Endothelial cell of umbilical vein (primary cell): ENCODE data around the gene LUC7L. TPM values are rescaled to one million over a fixed set of nuclear protein-coding genes. Genes with fewer than 3 reads are reported as not detected.

ENCODE experiments used
- BruUV-seq: library from RNA; stranded (reverse); fragments of 400-500 nt; replicated peaks from 2 replicates; lab custom pipeline; 2021; lab: Mats Ljungman, UMichigan
- CTCF ChIA-PET: fragments of 300-600, 350-600 bp; sonication (Branson Sonifier 250); formaldehyde crosslinking; loops from one replicate; lab custom pipeline; 2021; ENCODE audit warnings: antibody characterized with exemption, inconsistent platforms; lab: Charles Lee
- POLR2A ChIA-PET: fragments of 300-600, 350-600 bp; sonication (Branson Sonifier 250); formaldehyde crosslinking; loops from one replicate; lab custom pipeline; 2021; ENCODE audit warnings: antibody characterized with exemption, inconsistent platforms; lab: Charles Lee
- DNase-seq: peaks from one replicate; pipeline ENCODE4 v3.0.0-alpha.2; 2011; ENCODE audit warnings: low read depth, low spot score
- FAIRE-seq: peaks from 2 replicates; lab custom pipeline; 2011; peaks lifted over from hg19 to GRCh38; lab: Jason Lieb, UNC
- H2AFZ ChIP-seq: 2 replicates; pipeline ENCODE4 v1.6.0; 2012; ENCODE audit warnings: low read depth, low read length, control low read depth, inconsistent platforms
- H3K27ac ChIP-seq: 2 replicates; pipeline ENCODE4 v1.5.1; 2011; ENCODE audit warnings: low read depth, mild to moderate bottlenecking, control low read depth, low read length, moderate library complexity; ENCODE audit not compliant: insufficient read depth
- H3K27me3 ChIP-seq, 2 experiments: 2 replicates each; pipeline versions ENCODE4 v1.6.0 to v1.6.1; 2011; ENCODE audit warnings: low read length in 2 of 2, mixed read lengths in 1 of 2; ENCODE audit not compliant: control insufficient read depth in 2 of 2, insufficient read depth in 2 of 2
- H3K36me3 ChIP-seq, 2 experiments: 2 replicates in 1 of 2; 3 replicates in 1 of 2; pipeline ENCODE4 v1.5.1; 2011; ENCODE audit warnings: low read length in 2 of 2, mild to moderate bottlenecking in 1 of 2, moderate library complexity in 1 of 2; ENCODE audit not compliant: control insufficient read depth in 2 of 2, insufficient read depth in 2 of 2; ENCODE audit errors: extremely low read depth in 1 of 2
- H3K4me1 ChIP-seq: 3 replicates; pipeline ENCODE4 v1.5.1; 2011; ENCODE audit warnings: mild to moderate bottlenecking, low read length; ENCODE audit not compliant: control insufficient read depth, insufficient read depth; ENCODE audit errors: extremely low read depth
- H3K4me2 ChIP-seq: 2 replicates; pipeline ENCODE4 v1.6.1; 2011; ENCODE audit warnings: low read length, control low read depth, mixed read lengths; ENCODE audit not compliant: insufficient read depth
- H3K4me3 ChIP-seq, 3 experiments: fragments of 200-600 bp in 1 of 3; sonication (generic), shearing (Covaris generic) in 1 of 3; replicated peaks in 1 of 3; 2 replicates each; pipeline ENCODE4 v1.5.1; 2011 to 2016; ENCODE audit warnings: control low read depth in 3 of 3, low read length in 3 of 3, mild to moderate bottlenecking in 2 of 3, inconsistent platforms in 1 of 3, low read depth in 1 of 3, moderate library complexity in 1 of 3; ENCODE audit not compliant: insufficient read depth in 1 of 3
- H3K79me2 ChIP-seq: 2 replicates; pipeline ENCODE4 v1.6.0; 2012; ENCODE audit warnings: low read length, inconsistent platforms; ENCODE audit not compliant: control insufficient read depth, insufficient read depth
- H3K9ac ChIP-seq: replicated peaks from 2 replicates; pipeline ENCODE3; 2011; ENCODE audit warnings: low read length, control low read depth; ENCODE audit not compliant: insufficient read depth; ENCODE audit errors: extremely low read depth
- H3K9me1 ChIP-seq: replicated peaks from 3 replicates; pipeline ENCODE4 v1.6.0; 2011; ENCODE audit warnings: mild to moderate bottlenecking, low read length; ENCODE audit not compliant: control insufficient read depth, insufficient read depth; ENCODE audit errors: extremely low read depth
- H3K9me3 ChIP-seq: replicated peaks from 2 replicates; pipeline ENCODE4 v1.5.1; 2012; ENCODE audit warnings: low read length, inconsistent platforms; ENCODE audit not compliant: control insufficient read depth, insufficient read depth
- H4K20me1 ChIP-seq: replicated peaks from 2 replicates; pipeline ENCODE3; 2011; ENCODE audit warnings: mild to moderate bottlenecking, low read length; ENCODE audit not compliant: control insufficient read depth, insufficient read depth; ENCODE audit errors: extremely low read depth
- EZH2 ChIP-seq: IDR thresholded peaks from 2 replicates; pipeline ENCODE4 v1.6.1; 2012; ENCODE audit warnings: borderline replicate concordance, low read depth, mild to moderate bottlenecking, moderate library complexity, low read length, inconsistent platforms; ENCODE audit not compliant: severe bottlenecking
- FOS ChIP-seq: IDR thresholded peaks from 2 replicates; pipeline ENCODE4 v1.6.1; 2011; ENCODE audit warnings: mild to moderate bottlenecking, low read length, moderate library complexity, borderline replicate concordance; ENCODE audit not compliant: insufficient read depth
- GATA2 ChIP-seq: IDR thresholded peaks from 2 replicates; pipeline ENCODE4 v1.7.0; 2011; ENCODE audit warnings: low read depth, mild to moderate bottlenecking, moderate library complexity, mixed read lengths, low read length; ENCODE audit not compliant: insufficient read length, insufficient read depth
- JUN ChIP-seq: IDR thresholded peaks from 2 replicates; pipeline ENCODE4 v1.6.1; 2011; ENCODE audit warnings: borderline replicate concordance, low read depth; ENCODE audit not compliant: insufficient read length, insufficient read depth
- MYC ChIP-seq: IDR thresholded peaks from one replicate; pipeline ENCODE4 v1.6.1; 2011; ENCODE audit warnings: mild to moderate bottlenecking, low read depth, low read length
- POLR2A ChIP-seq: IDR thresholded peaks from 2 replicates; pipeline ENCODE4 v1.6.1; 2012; ENCODE audit warnings: low read depth, mild to moderate bottlenecking, control low read depth, low read length
- POLR2AphosphoS5 ChIP-seq: IDR thresholded peaks from 2 replicates; pipeline ENCODE4 v1.6.1; 2012; ENCODE audit warnings: low read depth, mild to moderate bottlenecking, control low read depth, low read length, moderate library complexity; ENCODE audit not compliant: insufficient read depth
- dilution Hi-C: fragments of 300-500 bp; cut with MboI; formaldehyde crosslinking; loops from one replicate; pipeline ENCODE4 v1.15.0; 2019; ENCODE audit warnings: low sequenced_read_pairs; ENCODE audit not compliant: extremely low pct_ligation_motif_present
- intact Hi-C: fragments of 100-400 bp; cut with micrococcal nuclease; formaldehyde crosslinking; loops from one replicate; pipeline ENCODE4 v1.10.0; 2022
- polyA plus RNA-seq, 4 experiments: library from polyadenylated mRNA; depleted of rRNA in 3 of 4; stranded (reverse) in 3 of 4; unstranded in 1 of 4; fragments of >200 nt; gene quantifications; 2 replicates each; pipeline versions ENCODE4 v1.2.1 to v1.2.3, GENCODE V29; 2011 to 2012; ENCODE audit warnings: missing spikeins in 1 of 4
- total RNA-seq: library from RNA; stranded (reverse); gene quantifications from 2 replicates; pipeline ENCODE4 v1.2.3, GENCODE V29; 2021
- TF ChIP-seq, protein P1 (sequence below): IDR thresholded peaks from 2 replicates; pipeline ENCODE4 v1.6.1; 2011; ENCODE audit not compliant: insufficient read depth, insufficient read length
- TF ChIP-seq, protein P2 (sequence below), 2 donors: IDR thresholded peaks; 1 replicate in 1 of 2; 2 replicates in 1 of 2; pipeline ENCODE4 v1.5.1; 2011; ENCODE audit warnings: low read length in 2 of 2, mild to moderate bottlenecking in 2 of 2, moderate library complexity in 2 of 2, control low read depth in 1 of 2, inconsistent platforms in 1 of 2, low read depth in 1 of 2; ENCODE audit not compliant: insufficient read depth in 1 of 2; ENCODE audit errors: extremely low read depth in 1 of 2

The LUC7L gene
- total and polyA plus RNA-seq, 2 donors (not counting 3 experiments of a cell fraction or from before 2014, with no cell fraction given): 75.4 to 94.7 TPM

DNA sequence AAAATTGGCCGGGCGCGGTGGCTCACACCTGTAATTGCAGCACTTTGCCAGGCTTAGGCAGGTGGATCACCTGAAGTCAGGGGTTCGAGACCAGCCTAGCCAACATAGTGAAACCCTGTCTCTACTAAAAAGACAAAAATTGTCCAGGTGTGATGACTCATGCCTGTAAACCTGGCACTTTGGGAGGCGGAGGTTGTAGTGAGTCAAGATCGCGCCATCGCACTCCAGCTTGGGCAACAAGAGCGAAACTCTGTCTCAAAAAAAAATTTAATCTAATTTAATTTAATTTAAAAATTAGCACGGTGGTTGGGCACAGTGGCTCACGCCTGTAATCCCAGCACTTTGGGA, 50.6 kb downstream of the LUC7L start:
- H3K27ac ChIP-seq: no peak overlapping the region
- CTCF ChIA-PET: interaction anchor here (2.3 kb wide), 1 partner anchor 72 kb away, joined by 11 read pairs; no protein-coding TSS in a partner anchor
- intact Hi-C loops: no loop called here
- no peak overlapping the region for H3K9ac ChIP-seq
- no peak for TF ChIP-seq EZH2
- no peak for TF ChIP-seq POLR2A
- TF ChIP-seq, protein P1, sequence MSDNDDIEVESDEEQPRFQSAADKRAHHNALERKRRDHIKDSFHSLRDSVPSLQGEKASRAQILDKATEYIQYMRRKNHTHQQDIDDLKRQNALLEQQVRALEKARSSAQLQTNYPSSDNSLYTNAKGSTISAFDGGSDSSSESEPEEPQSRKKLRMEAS: no peak
- TF ChIP-seq POLR2AphosphoS5: no peak
- no peak for TF ChIP-seq GATA2
- H3K4me3 ChIP-seq: no peak overlapping the region
- H3K4me2 ChIP-seq: no peak overlapping the region
- DNase-seq (no peak), FAIRE-seq (no peak)
- H3K4me1 ChIP-seq: peaks cover 5% of the 10 kb centered on the region
- no peaks in the 10 kb centered on the region for H3K9me1 ChIP-seq
- no peaks in the 10 kb centered on the region for H4K20me1 ChIP-seq
- H2AFZ ChIP-seq: no peak overlapping the region
- POLR2A ChIA-PET: no interaction called here
- dilution Hi-C loops: no loop called here
- BruUV-seq: no TSS peak
- peaks cover 34 to 37% of the 10 kb centered on the region in 2 experiments for H3K27me3 ChIP-seq
- H3K79me2 ChIP-seq: no peaks in the 10 kb centered on the region
- H3K9me3 ChIP-seq: no peaks in the 10 kb centered on the region
- no peaks in the 10 kb centered on the region for H3K36me3 ChIP-seq

DNA sequence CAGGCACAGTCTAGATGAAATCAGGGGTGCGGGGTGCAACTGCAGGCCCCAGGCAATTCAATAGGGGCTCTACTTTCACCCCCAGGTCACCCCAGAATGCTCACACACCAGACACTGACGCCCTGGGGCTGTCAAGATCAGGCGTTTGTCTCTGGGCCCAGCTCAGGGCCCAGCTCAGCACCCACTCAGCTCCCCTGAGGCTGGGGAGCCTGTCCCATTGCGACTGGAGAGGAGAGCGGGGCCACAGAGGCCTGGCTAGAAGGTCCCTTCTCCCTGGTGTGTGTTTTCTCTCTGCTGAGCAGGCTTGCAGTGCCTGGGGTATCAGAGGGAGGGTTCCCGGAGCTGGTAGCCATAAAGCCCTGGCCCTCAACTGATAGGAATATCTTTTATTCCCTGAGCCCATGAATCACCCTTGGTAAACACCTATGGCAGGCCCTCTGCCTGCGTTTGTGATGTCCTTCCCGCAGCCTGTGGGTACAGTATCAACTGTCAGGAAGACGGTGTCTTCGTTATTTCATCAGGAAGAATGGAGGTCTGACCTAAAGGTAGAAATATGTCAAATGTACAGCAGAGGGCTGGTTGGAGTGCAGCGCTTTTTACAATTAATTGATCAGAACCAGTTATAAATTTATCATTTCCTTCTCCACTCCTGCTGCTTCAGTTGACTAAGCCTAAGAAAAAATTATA, 51.1 kb downstream of the LUC7L start:
- Histone ChIP-seq H3K4me3 (no peak overlapping the region), H3K36me3 (no peaks in the 10 kb centered on the region), H3K4me1 (peaks cover 5% of the 10 kb centered on the region), H3K4me2 (no peak overlapping the region), H3K79me2 (no peaks in the 10 kb centered on the region), H4K20me1 (no peaks in the 10 kb centered on the region), H3K9me3 (no peaks in the 10 kb centered on the region), H2AFZ (no peak overlapping the region), H3K27me3 (peaks cover 38 to 41% of the 10 kb centered on the region in 2 experiments), H3K27ac (no peak overlapping the region), H3K9ac (no peak overlapping the region), H3K9me1 (no peaks in the 10 kb centered on the region)
- no TSS peak for BruUV-seq
- CTCF ChIA-PET: interaction anchor here (0.6 to 2.3 kb wide), 3 partner anchors 71 to 184 kb away, joined by 4 to 11 read pairs (median 4); no protein-coding TSS in a partner anchor
- POLR2A ChIA-PET: no interaction called here
- no peak for FAIRE-seq
- intact Hi-C loops (no loop called here), dilution Hi-C loops (no loop called here)
- DNase-seq: no peak
- no peak for TF ChIP-seq GATA2
- TF ChIP-seq, protein P1: no peak
- no peak for TF ChIP-seq POLR2A
- TF ChIP-seq, protein P2, sequence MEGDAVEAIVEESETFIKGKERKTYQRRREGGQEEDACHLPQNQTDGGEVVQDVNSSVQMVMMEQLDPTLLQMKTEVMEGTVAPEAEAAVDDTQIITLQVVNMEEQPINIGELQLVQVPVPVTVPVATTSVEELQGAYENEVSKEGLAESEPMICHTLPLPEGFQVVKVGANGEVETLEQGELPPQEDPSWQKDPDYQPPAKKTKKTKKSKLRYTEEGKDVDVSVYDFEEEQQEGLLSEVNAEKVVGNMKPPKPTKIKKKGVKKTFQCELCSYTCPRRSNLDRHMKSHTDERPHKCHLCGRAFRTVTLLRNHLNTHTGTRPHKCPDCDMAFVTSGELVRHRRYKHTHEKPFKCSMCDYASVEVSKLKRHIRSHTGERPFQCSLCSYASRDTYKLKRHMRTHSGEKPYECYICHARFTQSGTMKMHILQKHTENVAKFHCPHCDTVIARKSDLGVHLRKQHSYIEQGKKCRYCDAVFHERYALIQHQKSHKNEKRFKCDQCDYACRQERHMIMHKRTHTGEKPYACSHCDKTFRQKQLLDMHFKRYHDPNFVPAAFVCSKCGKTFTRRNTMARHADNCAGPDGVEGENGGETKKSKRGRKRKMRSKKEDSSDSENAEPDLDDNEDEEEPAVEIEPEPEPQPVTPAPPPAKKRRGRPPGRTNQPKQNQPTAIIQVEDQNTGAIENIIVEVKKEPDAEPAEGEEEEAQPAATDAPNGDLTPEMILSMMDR (IDR thresholded peaks at IDR 0.05; ENCODE audit: extremely low read depth in 1 of 2, insufficient read depth in 1 of 2, low read depth in 1 of 2, low read length in 2 of 2): no peak
- TF ChIP-seq POLR2AphosphoS5: no peak
- no peak for TF ChIP-seq EZH2
- TF ChIP-seq FOS: no peak
- no peak for TF ChIP-seq JUN
- no peak for TF ChIP-seq MYC
